ENCODE results near the gene ZNF132. TPM values are rescaled to one million over a fixed set of nuclear protein-coding genes. Genes with fewer than 3 reads are reported as not detected.

The ZNF132 gene
- total RNA-seq, 6 experiments from 2014 or later = 4.0 to 5.2 (median 4.5) TPM

- DNase-seq = no peak
- no peak overlapping the region for H3K4me3 Mint-ChIP-seq
These were observed 42.4 kb downstream of the ZNF132 start for GRCh38 chr19:58397533-58398037.

GRCh38 chr19:58396691-58397532, 43.0 kb downstream of the ZNF132 start:
- Mint-ChIP-seq H3K27me3 (ENCODE audit: insufficient read depth) (peaks cover 6% of the 10 kb centered on the region; the same call in 1 of the 2 replicates), H3K36me3 (ENCODE audit: low read depth) (peaks cover 22% of the 10 kb centered on the region), H3K27ac (no peak overlapping the region), H3K9me3 (no peaks in the 10 kb centered on the region), H3K4me3 (no peak overlapping the region), H3K4me1 (ENCODE audit: low read depth) (peaks cover 22% of the 10 kb centered on the region)
- TF ChIP-seq, protein P1, sequence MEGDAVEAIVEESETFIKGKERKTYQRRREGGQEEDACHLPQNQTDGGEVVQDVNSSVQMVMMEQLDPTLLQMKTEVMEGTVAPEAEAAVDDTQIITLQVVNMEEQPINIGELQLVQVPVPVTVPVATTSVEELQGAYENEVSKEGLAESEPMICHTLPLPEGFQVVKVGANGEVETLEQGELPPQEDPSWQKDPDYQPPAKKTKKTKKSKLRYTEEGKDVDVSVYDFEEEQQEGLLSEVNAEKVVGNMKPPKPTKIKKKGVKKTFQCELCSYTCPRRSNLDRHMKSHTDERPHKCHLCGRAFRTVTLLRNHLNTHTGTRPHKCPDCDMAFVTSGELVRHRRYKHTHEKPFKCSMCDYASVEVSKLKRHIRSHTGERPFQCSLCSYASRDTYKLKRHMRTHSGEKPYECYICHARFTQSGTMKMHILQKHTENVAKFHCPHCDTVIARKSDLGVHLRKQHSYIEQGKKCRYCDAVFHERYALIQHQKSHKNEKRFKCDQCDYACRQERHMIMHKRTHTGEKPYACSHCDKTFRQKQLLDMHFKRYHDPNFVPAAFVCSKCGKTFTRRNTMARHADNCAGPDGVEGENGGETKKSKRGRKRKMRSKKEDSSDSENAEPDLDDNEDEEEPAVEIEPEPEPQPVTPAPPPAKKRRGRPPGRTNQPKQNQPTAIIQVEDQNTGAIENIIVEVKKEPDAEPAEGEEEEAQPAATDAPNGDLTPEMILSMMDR (IDR thresholded peaks at IDR 0.05) = no peak
- no peak for DNase-seq

More at GRCh38 chr19:58397533-58398037, 42.4 kb downstream of the ZNF132 start:
- H3K9me3 Mint-ChIP-seq = no peaks in the 10 kb centered on the region
- peaks cover 22% of the 10 kb centered on the region for H3K36me3 Mint-ChIP-seq (ENCODE audit: low read depth)
- H3K27ac Mint-ChIP-seq = no peak overlapping the region
- TF ChIP-seq, protein P1 (IDR thresholded peaks at IDR 0.05) = no peak
- H3K27me3 Mint-ChIP-seq (ENCODE audit: insufficient read depth) = peaks cover 4% of the 10 kb centered on the region; the same call in 1 of the 2 replicates
- peaks cover 22% of the 10 kb centered on the region for H3K4me1 Mint-ChIP-seq (ENCODE audit: low read depth)

DNA sequence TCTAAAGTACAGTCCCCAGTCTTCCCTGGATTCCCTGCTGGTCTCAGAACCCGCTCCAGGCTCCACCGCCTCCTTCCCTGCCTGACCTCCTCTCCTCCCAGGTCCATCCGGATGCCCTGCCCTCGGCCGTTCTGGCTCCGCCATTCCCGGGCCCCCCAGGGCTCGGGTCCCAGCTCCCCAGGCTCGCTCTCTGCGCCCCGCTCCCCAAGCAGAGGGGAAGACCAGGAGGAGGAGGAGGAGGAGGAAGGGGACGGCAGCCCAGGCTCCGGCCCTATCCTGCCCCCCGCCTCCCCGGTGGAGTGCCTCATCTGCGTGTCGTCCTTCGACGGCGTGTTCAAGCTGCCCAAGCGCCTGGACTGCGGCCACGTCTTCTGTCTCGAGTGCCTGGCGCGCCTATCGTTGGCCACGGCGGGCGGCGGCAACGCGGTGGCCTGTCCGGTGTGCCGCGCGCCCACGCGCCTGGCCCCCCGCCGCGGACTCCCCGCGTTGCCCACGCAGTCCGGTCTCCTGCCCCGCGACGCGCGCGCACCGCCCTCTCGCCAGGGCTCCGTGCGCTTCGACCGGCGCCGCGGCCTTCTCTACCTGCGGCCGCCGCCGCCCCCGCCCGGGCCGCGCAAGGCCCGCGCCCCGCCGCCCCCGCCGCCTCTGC, 43.9 kb downstream of the ZNF132 start:
- TF ChIP-seq, protein P1 (IDR thresholded peaks at IDR 0.05) = no peak
- no peak for DNase-seq
- H3K36me3 Mint-ChIP-seq (ENCODE audit: low read depth) = peaks cover 22% of the 10 kb centered on the region
- peak overlapping the region; percentile 54; the same call in 1 of the 2 replicates for H3K27ac Mint-ChIP-seq
- peaks cover 7% of the 10 kb centered on the region; the same call in 1 of the 2 replicates for H3K27me3 Mint-ChIP-seq (ENCODE audit: insufficient read depth)
- H3K9me3 Mint-ChIP-seq = no peaks in the 10 kb centered on the region
- no peak overlapping the region for H3K4me3 Mint-ChIP-seq
- peaks cover 19% of the 10 kb centered on the region for H3K4me1 Mint-ChIP-seq (ENCODE audit: low read depth)

DNA sequence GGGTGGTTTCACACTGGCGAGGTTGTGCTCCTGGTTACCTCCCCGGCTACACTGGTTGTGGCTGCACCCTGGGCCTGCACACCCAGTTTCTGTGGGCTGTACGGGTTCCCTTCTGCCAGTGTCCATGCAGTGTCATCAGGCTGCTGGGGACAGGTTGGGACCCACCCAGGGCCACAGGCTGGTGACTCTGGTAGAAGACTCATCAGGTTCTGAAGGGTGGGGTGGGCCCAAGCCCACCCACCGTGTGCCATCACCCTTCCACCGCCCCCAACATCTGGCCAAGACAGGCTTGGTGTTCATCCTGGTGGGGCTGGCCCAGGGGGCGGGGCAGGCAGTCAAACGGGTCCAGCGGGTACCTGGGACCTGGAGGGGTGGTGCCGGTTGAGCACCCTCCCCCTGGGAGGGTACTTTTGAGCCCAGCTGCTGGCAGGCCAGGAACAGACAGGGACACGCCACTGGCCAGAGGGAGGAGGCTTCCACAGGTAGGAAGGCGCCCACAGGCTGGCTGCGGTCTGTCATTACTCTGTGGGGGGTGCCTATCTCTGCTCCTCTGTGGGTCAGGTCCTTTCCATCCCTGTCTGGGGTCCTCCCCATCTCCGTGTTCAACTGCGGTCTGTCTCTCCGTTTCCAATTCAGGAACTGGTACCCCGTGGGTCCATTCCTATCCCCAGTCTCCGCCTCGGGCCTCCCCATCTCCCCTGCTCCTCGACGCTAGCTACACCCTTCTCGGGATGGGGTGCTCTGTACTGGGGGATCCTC, 44.6 kb downstream of the ZNF132 start, which contains the start of gene RNF225:
Gene RNF225, plus strand, starts transcription at position 437 of the 759 bp plus-strand sequence. CDS start 434 bp downstream, outside the sequence.
- peak within 1 kb of the TSS; percentile 54 for H3K27ac Mint-ChIP-seq
- peaks cover 28% of the 10 kb centered on the region for H3K36me3 Mint-ChIP-seq (ENCODE audit: low read depth)
- TF ChIP-seq, protein P1 (IDR thresholded peaks at IDR 0.05) = no peak
- peaks cover 12% of the 10 kb centered on the region for H3K4me1 Mint-ChIP-seq (ENCODE audit: low read depth)
- no peak within 1 kb of the TSS for H3K4me3 Mint-ChIP-seq
- no peaks in the 10 kb centered on the region for H3K9me3 Mint-ChIP-seq
- H3K27me3 Mint-ChIP-seq (ENCODE audit: insufficient read depth) = peaks cover 7% of the 10 kb centered on the region; the same call in 1 of the 2 replicates
- DNase-seq = no peak

GRCh38 chr19:58394821-58395219, 45.1 kb downstream of the ZNF132 start:
- H3K4me3 Mint-ChIP-seq = no peak overlapping the region
- peaks cover 28% of the 10 kb centered on the region for H3K36me3 Mint-ChIP-seq (ENCODE audit: low read depth)
- H3K4me1 Mint-ChIP-seq (ENCODE audit: low read depth) = 0 out of 2 replicates have a peak, but pooled peaks cover 8% of the 10 kb centered on the region
- peak overlapping the region; percentile 43; the same call in 1 of the 2 replicates for H3K27ac Mint-ChIP-seq
- DNase-seq = no peak
- no peaks in the 10 kb centered on the region for H3K9me3 Mint-ChIP-seq
- TF ChIP-seq, protein P1 (IDR thresholded peaks at IDR 0.05) = no peak
- H3K27me3 Mint-ChIP-seq (ENCODE audit: insufficient read depth) = peaks cover 7% of the 10 kb centered on the region; the same call in 1 of the 2 replicates

All from HFFc6 (cell line).